ENCODE results near the gene NCBP1.

DNA sequence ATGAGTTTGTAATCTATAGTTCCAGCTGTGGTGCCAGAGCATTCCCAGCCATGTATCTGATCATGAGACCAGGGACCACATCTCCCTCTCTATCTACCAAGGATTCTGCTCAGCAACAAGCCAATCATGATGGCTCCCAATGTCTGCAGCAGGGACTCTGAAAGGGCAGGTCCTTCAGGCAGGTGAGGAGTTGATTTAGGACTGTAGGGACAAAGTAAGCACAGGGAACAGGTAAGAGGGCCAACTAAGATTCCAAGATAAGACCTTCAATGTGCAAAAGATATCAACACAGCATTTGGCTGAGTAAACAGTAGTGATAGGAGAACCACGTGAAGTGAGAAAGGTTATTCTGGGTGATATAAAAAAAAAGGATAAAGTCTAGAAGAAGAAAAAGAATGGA is 55.0 kb downstream of the NCBP1 start:
- no peak for TF ChIP-seq POLR2A (IDR thresholded peaks at IDR 0.05)
- TF ChIP-seq, protein P1, sequence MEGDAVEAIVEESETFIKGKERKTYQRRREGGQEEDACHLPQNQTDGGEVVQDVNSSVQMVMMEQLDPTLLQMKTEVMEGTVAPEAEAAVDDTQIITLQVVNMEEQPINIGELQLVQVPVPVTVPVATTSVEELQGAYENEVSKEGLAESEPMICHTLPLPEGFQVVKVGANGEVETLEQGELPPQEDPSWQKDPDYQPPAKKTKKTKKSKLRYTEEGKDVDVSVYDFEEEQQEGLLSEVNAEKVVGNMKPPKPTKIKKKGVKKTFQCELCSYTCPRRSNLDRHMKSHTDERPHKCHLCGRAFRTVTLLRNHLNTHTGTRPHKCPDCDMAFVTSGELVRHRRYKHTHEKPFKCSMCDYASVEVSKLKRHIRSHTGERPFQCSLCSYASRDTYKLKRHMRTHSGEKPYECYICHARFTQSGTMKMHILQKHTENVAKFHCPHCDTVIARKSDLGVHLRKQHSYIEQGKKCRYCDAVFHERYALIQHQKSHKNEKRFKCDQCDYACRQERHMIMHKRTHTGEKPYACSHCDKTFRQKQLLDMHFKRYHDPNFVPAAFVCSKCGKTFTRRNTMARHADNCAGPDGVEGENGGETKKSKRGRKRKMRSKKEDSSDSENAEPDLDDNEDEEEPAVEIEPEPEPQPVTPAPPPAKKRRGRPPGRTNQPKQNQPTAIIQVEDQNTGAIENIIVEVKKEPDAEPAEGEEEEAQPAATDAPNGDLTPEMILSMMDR (IDR thresholded peaks at IDR 0.05), result no peak
- TF ChIP-seq EP300 (IDR thresholded peaks at IDR 0.05), result no peak
